H1 (cell line): ENCODE data around the gene TMEM89. TPM values are rescaled to one million over a fixed set of nuclear protein-coding genes. Genes with fewer than 3 reads are reported as not detected.

ENCODE experiments used
- CTCF ChIA-PET: fragments of 300-600 bp; sonication (Branson Sonifier 250); formaldehyde crosslinking; loops from one replicate; lab custom pipeline; 2021; ENCODE audit not compliant: partially characterized antibody; lab: Charles Lee
- POLR2A ChIA-PET: fragments of 300-600 bp; sonication (Branson Sonifier 250); formaldehyde crosslinking; loops from one replicate; lab custom pipeline; 2021; ENCODE audit warnings: inconsistent platforms; ENCODE audit not compliant: partially characterized antibody; lab: Charles Lee
- DNase-seq, 2 experiments: peaks; one replicate each; pipeline versions ENCODE4 v3.0.0 to v3.0.0-alpha.2; 2010 to 2022; ENCODE audit warnings: low spot score in 2 of 2, low read depth in 1 of 2, mixed read lengths in 1 of 2
- FAIRE-seq: peaks from 2 replicates; lab custom pipeline; 2011; peaks lifted over from hg19 to GRCh38; lab: Jason Lieb, UNC
- H2AFZ ChIP-seq: 2 replicates; pipeline ENCODE4 v1.8.1; 2012; ENCODE audit warnings: low read length, inconsistent platforms
- H2AK5ac ChIP-seq: 2 replicates; pipeline ENCODE4 v1.6.1; 2013; ENCODE audit warnings: low read depth, low read length
- H2BK120ac ChIP-seq: replicated peaks from 2 replicates; pipeline ENCODE3; 2013; ENCODE audit warnings: low read depth, low read length, inconsistent platforms
- H2BK12ac ChIP-seq: 2 replicates; pipeline ENCODE4 v1.6.1; 2013; ENCODE audit warnings: low read depth, low read length
- H2BK15ac ChIP-seq: 2 replicates; pipeline ENCODE4 v1.6.1; 2013; ENCODE audit warnings: low read length
- H2BK20ac ChIP-seq: 2 replicates; pipeline ENCODE4 v1.6.1; 2013; ENCODE audit warnings: low read length
- H2BK5ac ChIP-seq: 2 replicates; pipeline ENCODE4 v1.6.1; 2013; ENCODE audit warnings: low read depth, low read length
- H3K14ac ChIP-seq: 2 replicates; pipeline ENCODE4 v1.6.1; 2013; ENCODE audit warnings: inconsistent platforms; ENCODE audit not compliant: insufficient read length
- H3K18ac ChIP-seq: 2 replicates; pipeline ENCODE4 v1.6.1; 2013; ENCODE audit warnings: low read length; ENCODE audit errors: extremely low read depth
- H3K23ac ChIP-seq: 2 replicates; pipeline ENCODE4 v1.6.1; 2013; ENCODE audit warnings: inconsistent platforms; ENCODE audit not compliant: insufficient read length
- H3K23me2 ChIP-seq: 2 replicates; pipeline ENCODE4 v1.6.1; 2013; ENCODE audit warnings: low read depth, low read length
- H3K27ac ChIP-seq: 2 replicates; pipeline ENCODE4 v1.6.1; 2011; ENCODE audit warnings: low read depth, low read length, inconsistent platforms
- H3K27me3 ChIP-seq, 4 experiments: replicated peaks in 1 of 4; 1 replicate in 1 of 4; 2 replicates in 3 of 4; pipeline versions ENCODE4 v1.6.1 to v1.8.1; 2011 to 2013; ENCODE audit warnings: low read length in 3 of 4, mild to moderate bottlenecking in 3 of 4, inconsistent platforms in 2 of 4, mixed read lengths in 2 of 4, moderate library complexity in 1 of 4; ENCODE audit not compliant: control insufficient read depth in 3 of 4, insufficient read depth in 3 of 4; ENCODE audit errors: extremely low read depth in 1 of 4
- H3K36me3 ChIP-seq, 4 experiments: 2 replicates each; pipeline versions ENCODE4 v1.6.1 to v1.8.1; 2011 to 2013; ENCODE audit warnings: mild to moderate bottlenecking in 4 of 4, low read length in 3 of 4, moderate library complexity in 2 of 4, control low read depth in 1 of 4, inconsistent platforms in 1 of 4; ENCODE audit not compliant: insufficient read depth in 4 of 4, control insufficient read depth in 2 of 4
- H3K4ac ChIP-seq: replicated peaks from 2 replicates; pipeline ENCODE3; 2013; ENCODE audit warnings: low read length, low read depth, mixed read lengths, inconsistent platforms; ENCODE audit not compliant: insufficient read length
- H3K4me1 ChIP-seq, 4 experiments: replicated peaks in 1 of 4; 1 replicate in 1 of 4; 2 replicates in 3 of 4; pipeline versions ENCODE4 v1.6.1 to v1.8.1; 2011 to 2013; ENCODE audit warnings: low read length in 3 of 4, inconsistent platforms in 2 of 4, mixed read lengths in 1 of 4; ENCODE audit not compliant: insufficient read depth in 4 of 4, control insufficient read depth in 3 of 4
- H3K4me2 ChIP-seq, 2 experiments: 2 replicates each; pipeline versions ENCODE4 v1.6.1 to v1.8.1; 2011 to 2013; ENCODE audit warnings: low read depth in 2 of 2, low read length in 2 of 2, control low read depth in 1 of 2, inconsistent platforms in 1 of 2, mild to moderate bottlenecking in 1 of 2; ENCODE audit not compliant: insufficient read depth in 1 of 2
- H3K4me3 ChIP-seq, 4 experiments: fragments of 200-600, 300-600 bp in 1 of 4; sonication (generic), shearing (Covaris generic), sonication (Bioruptor Twin) in 1 of 4; 2 replicates each; pipeline versions ENCODE4 v1.5.1 to v1.8.1; 2011 to 2016; ENCODE audit warnings: low read length in 4 of 4, low read depth in 3 of 4, control low read depth in 2 of 4, inconsistent platforms in 2 of 4, mild to moderate bottlenecking in 2 of 4, mixed read lengths in 1 of 4, moderate library complexity in 1 of 4; ENCODE audit not compliant: insufficient read depth in 2 of 4; ENCODE audit errors: extremely low read depth in 1 of 4
- H3K56ac ChIP-seq: replicated peaks from 2 replicates; pipeline ENCODE3; 2013; ENCODE audit warnings: low read depth, mild to moderate bottlenecking, mixed read lengths, low read length, inconsistent platforms; ENCODE audit not compliant: insufficient read length
- H3K79me1 ChIP-seq: 2 replicates; pipeline ENCODE4 v1.6.1; 2013; ENCODE audit warnings: low read depth, low read length, control low read depth
- H3K79me2 ChIP-seq, 2 experiments: 2 replicates each; pipeline versions ENCODE4 v1.6.1 to v1.8.1; 2012 to 2013; ENCODE audit warnings: low read length in 2 of 2, mild to moderate bottlenecking in 2 of 2, inconsistent platforms in 1 of 2; ENCODE audit not compliant: insufficient read depth in 2 of 2, control insufficient read depth in 1 of 2
- H3K9ac ChIP-seq, 4 experiments: replicated peaks in 1 of 4; 1 replicate in 1 of 4; 2 replicates in 3 of 4; pipeline versions ENCODE4 v1.6.1 to v1.8.1; 2011 to 2013; ENCODE audit warnings: low read depth in 3 of 4, low read length in 3 of 4, control low read depth in 2 of 4, mild to moderate bottlenecking in 2 of 4, moderate library complexity in 2 of 4, inconsistent platforms in 1 of 4; ENCODE audit errors: extremely low read depth in 1 of 4
- H3K9me3 ChIP-seq, 2 experiments: 2 replicates each; pipeline versions ENCODE4 v1.6.1 to v1.8.1; 2012 to 2013; ENCODE audit warnings: mild to moderate bottlenecking in 2 of 2, moderate library complexity in 2 of 2, control low read depth in 1 of 2, inconsistent platforms in 1 of 2, low read depth in 1 of 2, low read length in 1 of 2, mixed read lengths in 1 of 2; ENCODE audit not compliant: insufficient read depth in 2 of 2
- H4K20me1 ChIP-seq, 2 experiments: replicated peaks in 1 of 2; 2 replicates each; pipeline versions ENCODE3 to v1.8.1; 2011 to 2013; ENCODE audit warnings: inconsistent platforms in 2 of 2, low read length in 2 of 2, mild to moderate bottlenecking in 1 of 2; ENCODE audit not compliant: insufficient read depth in 2 of 2, control insufficient read depth in 1 of 2
- H4K5ac ChIP-seq: 2 replicates; pipeline ENCODE4 v1.6.1; 2013; ENCODE audit warnings: low read length, low read depth, mixed read lengths, inconsistent platforms; ENCODE audit not compliant: insufficient read length
- H4K8ac ChIP-seq: 2 replicates; pipeline ENCODE4 v1.8.0; 2013; ENCODE audit warnings: mild to moderate bottlenecking, moderate library complexity, low read length, inconsistent platforms; ENCODE audit not compliant: insufficient read depth; ENCODE audit errors: extremely low read depth
- H4K91ac ChIP-seq: replicated peaks from 2 replicates; pipeline ENCODE3; 2013; ENCODE audit warnings: low read length, mixed read lengths, inconsistent platforms; ENCODE audit not compliant: insufficient read length
- WGBS, 2 experiments: shearing (Covaris generic) in 1 of 2; methylation state at CpG; one replicate each; pipeline versions ENCODE4 v1.1.6 to v1.1.7; 2013 to 2015; ENCODE audit warnings: low lambda C conversion rate in 2 of 2, mixed read lengths in 2 of 2, inconsistent platforms in 1 of 2, low coverage in 1 of 2, missing lambda C conversion rate in 1 of 2; ENCODE audit not compliant: insufficient replicate concordance in 2 of 2, insufficient coverage in 1 of 2, insufficient read length in 1 of 2; ENCODE audit errors: extremely low coverage in 1 of 2, missing lambda C conversion rate in 1 of 2; 5-methylcytosine and 5-hydroxymethylcytosine counted together
- polyA plus RNA-seq, 7 experiments: library from polyadenylated mRNA; depleted of rRNA in 3 of 7; stranded (reverse) in 5 of 7; unstranded in 2 of 7; fragments of >200 nt in 5 of 7; fragments of 200-250 nt in 2 of 7; gene quantifications; 1 replicate in 5 of 7; 2 replicates in 1 of 7; 4 replicates in 1 of 7; pipeline versions ENCODE4 v1.2.1 to v1.2.3, GENCODE V29; 2011 to 2013; ENCODE audit warnings: missing spikeins in 2 of 7, mixed read lengths in 2 of 7
- total RNA-seq: library from RNA; stranded (reverse); fragmentation: NEBNext Ultra II Directional; extraction: Animal tissue kit (Norgen Biotek cat#: 25700); gene quantifications from 2 replicates; pipeline ENCODE4 v1.2.1, GENCODE V29; 2021

The TMEM89 gene
- total and polyA plus RNA-seq, 2 of the 8 experiments (the other 6 are each of a cell fraction or from before 2014, with no cell fraction given), result not detected

- H4K91ac ChIP-seq, result no peak overlapping the region
- H3K4me3 ChIP-seq, result no peak overlapping the region
- H3K23ac ChIP-seq, result no peak overlapping the region
- no peaks in the 10 kb centered on the region for H3K9me3 ChIP-seq
- H2AK5ac ChIP-seq, result no peak overlapping the region
- H3K36me3 ChIP-seq, result peaks cover 0 to 3% (median 0%) of the 10 kb centered on the region in 4 experiments; a peak in 2 of 8 replicates
- FAIRE-seq (no peak), DNase-seq (no peak)
- no peak overlapping the region for H3K18ac ChIP-seq
- no peak overlapping the region for H3K4me2 ChIP-seq
- H3K4ac ChIP-seq, result no peak overlapping the region
- CTCF ChIA-PET, result interaction anchor here (2.5 kb wide), 1 partner anchor 10 kb away, joined by 7 read pairs; no protein-coding TSS in a partner anchor
- peaks cover under 1 to 1% of the 10 kb centered on the region in 2 experiments; a peak in 2 of 4 replicates for H3K79me2 ChIP-seq
- POLR2A ChIA-PET, result interaction anchor here (0.7 to 5.0 kb wide), 5 partner anchors 9 to 168 kb away, joined by 3 to 75 read pairs (median 3); partner anchors contain the start of genes CELSR3 and TMEM89
- H4K5ac ChIP-seq, result no peak overlapping the region
- no peak overlapping the region for H2BK5ac ChIP-seq
- no peaks in the 10 kb centered on the region for H3K27me3 ChIP-seq
- no peak overlapping the region for H2BK12ac ChIP-seq
- 97% methylated on average over 3 of the region's 3 CpGs; no CpG with 5 or more reads in 1 of the 2 experiments for WGBS, 2 experiments
- H2BK120ac ChIP-seq, result no peak overlapping the region
- no peak overlapping the region for H3K14ac ChIP-seq
- no peak overlapping the region for H2AFZ ChIP-seq
- H3K9ac ChIP-seq, result no peak overlapping the region
- H2BK20ac ChIP-seq, result no peak overlapping the region
- no peak overlapping the region for H3K56ac ChIP-seq
- 0 out of 2 replicates have a peak, but pooled peaks cover 2% of the 10 kb centered on the region for H3K23me2 ChIP-seq
- peaks cover 0 to 2% (median under 1%) of the 10 kb centered on the region in 4 experiments; a peak in 2 of 7 replicates for H3K4me1 ChIP-seq
- H4K20me1 ChIP-seq, result peaks cover 0 to 3% of the 10 kb centered on the region in 2 experiments
- no peak overlapping the region for H4K8ac ChIP-seq
- H3K27ac ChIP-seq, result no peak overlapping the region
- H2BK15ac ChIP-seq, result no peak overlapping the region
- H3K79me1 ChIP-seq, result no peaks in the 10 kb centered on the region
Observed at GRCh38 chr3:48614044-48614443, 7.5 kb downstream of the TMEM89 start.
